ENCODE measurements around the gene TANGO6. TPM values are rescaled to one million over a fixed set of nuclear protein-coding genes. Genes with fewer than 3 reads are reported as not detected.

Gene TANGO6
- polyA plus RNA-seq (2011; rRNA removed) (19.5 and 30.2 TPM in 2 replicates), polyA plus RNA-seq (2017; fragmentation: RNase III; extraction: RNeasy Plus Mini Kit Qiagen cat#74134 plus additional on column Dnase treatment) (8.1 to 9.2 TPM (median 8.8 TPM) in 3 replicates), polyA minus RNA-seq (2011; rRNA and poly(A)+ RNA removed) (139 and 144 TPM in 2 replicates)
- polyA plus RNA-seq (2012; cell fraction: cytosol; rRNA removed) = 6.8 and 8.8 TPM in 2 replicates
- 9.4 and 12.5 TPM in 2 replicates for polyA plus RNA-seq (2012; cell fraction: nucleus; rRNA removed)

GRCh38 chr16:68843482-68844210, at the start of gene TANGO6:
TSS of gene TANGO6 (plus strand) at chr16:68843531. CDS start at chr16:68843618, 87 bp downstream.
- ChIA-PET POLR2A (interaction anchor here (0.5 to 1.0 kb wide), 5 partner anchors 91 to 706 kb away, joined by 3 to 8 read pairs (median 3); no protein-coding TSS in a partner anchor), CTCF (interaction anchor here (0.5 to 5.8 kb wide), 21 partner anchors 9 to 1024 kb away, joined by 3 to 99 read pairs (median 3); partner anchors contain the start of gene VPS4A)
- Histone ChIP-seq H3K9me3 (no peaks in the 10 kb centered on the region), H3K27ac (peak within 1 kb of the TSS; percentile 93 to 99), H3K4me2 (peak within 1 kb of the TSS; percentile 83), H3K4me1 (0 out of 3 replicates have a peak, but pooled peaks cover 5% of the 10 kb centered on the region), H3K4me3 (peak within 1 kb of the TSS; percentile 75)
- ATAC-seq = peak; percentile 95 to 96
- WGBS (ENCODE audit: missing lambda C conversion rate) = 2% methylated on average over 29 of the region's 55 CpGs
- peak; percentile 74 to 85 for DNase-seq (ENCODE audit: low read depth in 1 of 2, low spot score in 1 of 2)
- no peak for FAIRE-seq
- TF ChIP-seq BCL3 (IDR thresholded peaks at IDR 0.05) = peak; percentile 21; the same call in 1 of the 3 replicates
- peak; percentile 86 for TF ChIP-seq MAX (IDR thresholded peaks at IDR 0.05)
- TF ChIP-seq TP53 (CRISPR knock-in tag; IDR thresholded peaks at IDR 0.05) = no peak
- TF ChIP-seq EHF (CRISPR knock-in tag; IDR thresholded peaks at IDR 0.05) = no peak
- peak; percentile 94 for TF ChIP-seq POLR2A (IDR thresholded peaks at IDR 0.05; ENCODE audit: low read length)
- TF ChIP-seq USF2 (IDR thresholded peaks at IDR 0.05) = no peak
- TF ChIP-seq RAD21 (conservative IDR thresholded peaks at IDR 0.05 in 1 of 2, IDR thresholded peaks at IDR 0.05 in 1 of 2) = peak in 1 of 2 experiments; percentile 23; a peak in 4 of 5 replicates
- TF ChIP-seq JUN (IDR thresholded peaks at IDR 0.05) = peak; percentile 68 to 83; a peak in 3 of 5 replicates
- TF ChIP-seq PHF8 (IDR thresholded peaks at IDR 0.05; ENCODE audit: borderline replicate concordance, low read depth) = peak; percentile 96
- TF ChIP-seq HMGXB4 (CRISPR knock-in tag; IDR thresholded peaks at IDR 0.05; ENCODE audit: borderline replicate concordance) = peak; percentile 62; the same call in 1 of the 2 replicates
- peak; percentile 35; the same call in 1 of the 3 replicates for TF ChIP-seq SMC3 (IDR thresholded peaks at IDR 0.05)
- TF ChIP-seq E2F6 (IDR thresholded peaks at IDR 0.05; ENCODE audit: borderline replicate concordance, low read depth) = peak; percentile 26; the same call in 1 of the 2 replicates
- TF ChIP-seq CTCF (IDR thresholded peaks at IDR 0.05) = peak; percentile 47
- TF ChIP-seq KDM5A (IDR thresholded peaks at IDR 0.05) = peak; percentile 50

- DNase-seq (ENCODE audit: low read depth in 1 of 2, low spot score in 1 of 2) = no peak
- ATAC-seq = no peak
- Histone ChIP-seq H3K27ac (no peak overlapping the region), H3K9me3 (no peaks in the 10 kb centered on the region), H3K4me1 (peaks cover 13% of the 10 kb centered on the region; the same call in 2 of the 3 replicates), H3K4me3 (no peak overlapping the region), H3K4me2 (no peak overlapping the region)
- CTCF ChIA-PET = interaction anchor here (0.8 to 4.0 kb wide), 5 partner anchors 10 to 90 kb away, joined by 3 to 19 read pairs (median 4); no protein-coding TSS in a partner anchor
- FAIRE-seq = no peak
- 91% methylated on average over 2 of the region's 2 CpGs for WGBS (ENCODE audit: missing lambda C conversion rate)
- TF ChIP-seq SMC3 (IDR thresholded peaks at IDR 0.05) = no peak
- no peak for TF ChIP-seq POLR2A (IDR thresholded peaks at IDR 0.05; ENCODE audit: low read length)
- no peak for TF ChIP-seq ATOH8 (CRISPR knock-in tag; IDR thresholded peaks at IDR 0.05; ENCODE audit: low read depth)
- no peak for TF ChIP-seq RFX5 (IDR thresholded peaks at IDR 0.05)
- TF ChIP-seq MAFK (IDR thresholded peaks at IDR 0.05; ENCODE audit: partially characterized antibody) = no peak
- no peak for TF ChIP-seq RARB (CRISPR knock-in tag; IDR thresholded peaks at IDR 0.05)
- TF ChIP-seq RCOR1 (IDR thresholded peaks at IDR 0.05; ENCODE audit: low read depth, low read length) = no peak
- POLR2A ChIA-PET = interaction anchor here (0.8 kb wide), 1 partner anchor 58 kb away, joined by 3 read pairs; no protein-coding TSS in a partner anchor
Observed at GRCh38 chr16:68798398-68798797, 44.9 kb upstream of the TANGO6 start.
